Adipocyte (in vitro differentiated cells): ENCODE data around the gene RAPGEF3.

Experiments used
- DNase-seq: peaks from one replicate; pipeline ENCODE4 v3.0.0-alpha.2; 2015; ENCODE audit warnings: low read depth
- H3K27me3 ChIP-seq: replicated peaks from 2 replicates; pipeline ENCODE4 v1.7.0; 2013; ENCODE audit warnings: mild to moderate bottlenecking, low read length, moderate library complexity; ENCODE audit not compliant: control insufficient read depth, insufficient read depth
- H3K36me3 ChIP-seq: 2 replicates; pipeline ENCODE4 v1.7.0; 2013; ENCODE audit warnings: low read length, mild to moderate bottlenecking, moderate library complexity; ENCODE audit not compliant: control insufficient read depth, insufficient read depth, severe bottlenecking
- H3K4me1 ChIP-seq: 2 replicates; pipeline ENCODE4 v1.7.0; 2013; ENCODE audit warnings: mild to moderate bottlenecking, low read length, moderate library complexity; ENCODE audit not compliant: control insufficient read depth, insufficient read depth
- H3K4me3 ChIP-seq: 2 replicates; pipeline ENCODE4 v1.7.0; 2013; ENCODE audit warnings: mild to moderate bottlenecking, low read length, moderate library complexity
- H3K9ac ChIP-seq: 2 replicates; pipeline ENCODE4 v1.7.0; 2013; ENCODE audit warnings: mild to moderate bottlenecking, low read length, moderate library complexity
- H3K9me3 ChIP-seq: 2 replicates; pipeline ENCODE4 v1.7.0; 2013; ENCODE audit warnings: mild to moderate bottlenecking, low read length, moderate library complexity; ENCODE audit not compliant: control insufficient read depth

Gene RAPGEF3

DNA sequence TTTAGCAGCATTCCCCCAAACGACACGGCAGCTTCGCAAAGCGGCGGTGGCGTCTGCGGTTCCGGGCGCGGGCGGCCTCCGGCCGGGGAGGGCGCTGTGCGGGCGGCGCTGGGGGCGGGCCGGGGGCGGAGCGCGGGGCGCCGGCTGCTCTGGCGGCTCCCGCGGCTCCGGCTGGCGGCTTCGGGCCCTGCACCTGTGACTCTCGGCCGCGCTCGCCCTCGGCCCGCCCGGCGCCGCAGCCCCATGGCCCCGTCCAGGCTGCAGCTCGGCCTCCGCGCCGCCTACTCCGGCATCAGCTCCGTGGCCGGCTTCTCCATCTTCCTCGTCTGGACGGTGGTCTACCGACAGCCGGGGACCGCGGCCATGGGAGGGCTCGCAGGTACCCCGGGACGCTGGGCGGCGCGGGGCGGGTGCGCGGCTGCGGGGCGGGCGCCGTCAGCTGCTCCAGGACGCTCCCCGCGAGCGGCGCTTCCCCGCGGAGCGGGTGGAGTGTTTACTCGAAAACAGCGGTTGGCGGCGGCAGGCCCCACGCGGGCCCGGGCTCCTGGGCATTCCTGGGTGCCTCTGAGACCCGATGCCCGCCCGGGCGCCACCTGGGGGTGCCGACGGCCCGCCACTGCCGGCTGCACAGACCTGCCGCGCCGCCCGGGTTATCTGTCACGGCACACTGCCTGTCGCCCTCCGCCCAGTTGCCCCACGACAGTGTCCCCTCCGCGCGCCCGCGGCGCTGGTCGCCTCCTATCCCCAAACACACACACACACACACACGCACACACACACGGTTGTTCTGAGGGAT lies 14.6 kb upstream of the RAPGEF3 start, which contains the start of gene SLC48A1:
Gene SLC48A1 (plus strand): TSS at position 177 of the 796 bp plus-strand sequence. CDS start 67 bp downstream, at position 244.
- peak within 1 kb of the TSS; percentile 87 for H3K4me3 ChIP-seq

GRCh38 chr12:47772738-47773061 lies 14.0 kb upstream of the RAPGEF3 start:
- no peak for DNase-seq
- peak overlapping the region; percentile 87 for H3K4me3 ChIP-seq
- H3K36me3 ChIP-seq: no peaks in the 10 kb centered on the region
- H3K9me3 ChIP-seq: no peaks in the 10 kb centered on the region
- H3K9ac ChIP-seq: peak overlapping the region; percentile 85
- no peaks in the 10 kb centered on the region for H3K27me3 ChIP-seq
- H3K4me1 ChIP-seq: peaks cover 43% of the 10 kb centered on the region

More for the DNA sequence above, 14.6 kb upstream of the RAPGEF3 start, which contains the start of gene SLC48A1:
- H3K36me3 ChIP-seq: no peaks in the 10 kb centered on the region
- no peaks in the 10 kb centered on the region for H3K27me3 ChIP-seq
- no peaks in the 10 kb centered on the region for H3K9me3 ChIP-seq
- H3K9ac ChIP-seq: peak within 1 kb of the TSS; percentile 86
- peak; percentile 89 for DNase-seq
- peaks cover 49% of the 10 kb centered on the region for H3K4me1 ChIP-seq

DNA sequence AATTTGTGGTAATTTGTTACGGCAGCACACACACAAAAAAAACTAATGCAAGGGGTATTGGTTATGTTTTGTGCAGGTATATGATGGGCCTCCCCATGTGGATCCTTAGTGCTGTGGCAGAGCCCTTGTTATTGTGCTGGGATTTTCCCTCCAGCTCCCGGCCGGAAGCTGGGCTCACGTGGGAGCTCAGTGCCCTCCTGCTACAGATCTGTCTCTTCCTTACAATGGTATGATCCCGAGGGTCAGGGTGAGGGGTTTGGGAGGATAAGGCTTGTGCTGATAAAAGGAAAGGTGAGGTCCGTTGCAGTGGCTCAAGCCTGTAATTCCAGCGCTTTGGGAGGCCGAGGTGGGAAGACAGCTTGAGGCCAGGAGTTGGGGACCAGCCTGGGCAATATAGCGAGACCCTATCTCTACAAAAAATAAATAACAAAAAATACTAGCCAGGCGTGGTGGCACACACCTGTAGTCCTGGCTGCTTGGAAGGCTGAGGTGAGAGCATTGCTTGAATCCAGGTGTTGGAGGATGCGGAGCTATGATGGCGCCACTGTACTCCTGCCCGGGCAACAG lies 13.5 kb upstream of the RAPGEF3 start:
- H3K36me3 ChIP-seq: no peaks in the 10 kb centered on the region
- H3K9me3 ChIP-seq: no peaks in the 10 kb centered on the region
- H3K27me3 ChIP-seq: no peaks in the 10 kb centered on the region
- no peak for DNase-seq
- H3K4me1 ChIP-seq: peaks cover 38% of the 10 kb centered on the region
- H3K9ac ChIP-seq: peak overlapping the region; percentile 85
- H3K4me3 ChIP-seq: peak overlapping the region; percentile 87

GRCh38 chr12:47771304-47771703 lies 12.6 kb upstream of the RAPGEF3 start:
- Histone ChIP-seq H3K4me3 (no peak overlapping the region), H3K27me3 (no peaks in the 10 kb centered on the region), H3K4me1 (peaks cover 29% of the 10 kb centered on the region), H3K9me3 (no peaks in the 10 kb centered on the region), H3K9ac (no peak overlapping the region), H3K36me3 (no peaks in the 10 kb centered on the region)
- no peak for DNase-seq

- peaks cover 29% of the 10 kb centered on the region for H3K4me1 ChIP-seq
- no peak overlapping the region for H3K9ac ChIP-seq
- no peaks in the 10 kb centered on the region for H3K36me3 ChIP-seq
- peak; percentile 78 for DNase-seq
- H3K9me3 ChIP-seq: no peaks in the 10 kb centered on the region
- no peak overlapping the region for H3K4me3 ChIP-seq
- no peaks in the 10 kb centered on the region for H3K27me3 ChIP-seq
Observed at GRCh38 chr12:47770086-47770726, 11.5 kb upstream of the RAPGEF3 start.

- DNase-seq: no peak
- H3K27me3 ChIP-seq: no peaks in the 10 kb centered on the region
- H3K4me1 ChIP-seq: peaks cover 23% of the 10 kb centered on the region
- no peaks in the 10 kb centered on the region for H3K9me3 ChIP-seq
- no peak overlapping the region for H3K9ac ChIP-seq
- no peak overlapping the region for H3K4me3 ChIP-seq
- no peaks in the 10 kb centered on the region for H3K36me3 ChIP-seq
Observed at GRCh38 chr12:47769234-47770085, 10.8 kb upstream of the RAPGEF3 start.

GRCh38 chr12:47768323-47768811 lies 9.7 kb upstream of the RAPGEF3 start:
- no peak for DNase-seq
- Histone ChIP-seq H3K4me3 (no peak overlapping the region), H3K9me3 (no peaks in the 10 kb centered on the region), H3K36me3 (no peaks in the 10 kb centered on the region), H3K4me1 (peaks cover 16% of the 10 kb centered on the region), H3K9ac (no peak overlapping the region), H3K27me3 (no peaks in the 10 kb centered on the region)

GRCh38 chr12:47767216-47767724 lies 8.6 kb upstream of the RAPGEF3 start:
- no peak for DNase-seq
- Histone ChIP-seq H3K9me3 (no peaks in the 10 kb centered on the region), H3K4me1 (peaks cover 16% of the 10 kb centered on the region), H3K4me3 (no peak overlapping the region), H3K9ac (no peak overlapping the region), H3K27me3 (no peaks in the 10 kb centered on the region), H3K36me3 (no peaks in the 10 kb centered on the region)

GRCh38 chr12:47766502-47767215 lies 8.0 kb upstream of the RAPGEF3 start:
- Histone ChIP-seq H3K27me3 (no peaks in the 10 kb centered on the region), H3K9me3 (no peaks in the 10 kb centered on the region), H3K9ac (no peak overlapping the region), H3K4me3 (no peak overlapping the region), H3K36me3 (no peaks in the 10 kb centered on the region), H3K4me1 (peaks cover 16% of the 10 kb centered on the region)
- no peak for DNase-seq
